ENCODE data around the gene PPIG.

The PPIG gene

GRCh38 chr2:169625781-169626180 is 41.6 kb downstream of the PPIG start:
- H3K4me3 ChIP-seq (ENCODE audit: low read length): no peak overlapping the region
- TF ChIP-seq, protein P1, sequence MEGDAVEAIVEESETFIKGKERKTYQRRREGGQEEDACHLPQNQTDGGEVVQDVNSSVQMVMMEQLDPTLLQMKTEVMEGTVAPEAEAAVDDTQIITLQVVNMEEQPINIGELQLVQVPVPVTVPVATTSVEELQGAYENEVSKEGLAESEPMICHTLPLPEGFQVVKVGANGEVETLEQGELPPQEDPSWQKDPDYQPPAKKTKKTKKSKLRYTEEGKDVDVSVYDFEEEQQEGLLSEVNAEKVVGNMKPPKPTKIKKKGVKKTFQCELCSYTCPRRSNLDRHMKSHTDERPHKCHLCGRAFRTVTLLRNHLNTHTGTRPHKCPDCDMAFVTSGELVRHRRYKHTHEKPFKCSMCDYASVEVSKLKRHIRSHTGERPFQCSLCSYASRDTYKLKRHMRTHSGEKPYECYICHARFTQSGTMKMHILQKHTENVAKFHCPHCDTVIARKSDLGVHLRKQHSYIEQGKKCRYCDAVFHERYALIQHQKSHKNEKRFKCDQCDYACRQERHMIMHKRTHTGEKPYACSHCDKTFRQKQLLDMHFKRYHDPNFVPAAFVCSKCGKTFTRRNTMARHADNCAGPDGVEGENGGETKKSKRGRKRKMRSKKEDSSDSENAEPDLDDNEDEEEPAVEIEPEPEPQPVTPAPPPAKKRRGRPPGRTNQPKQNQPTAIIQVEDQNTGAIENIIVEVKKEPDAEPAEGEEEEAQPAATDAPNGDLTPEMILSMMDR (conservative IDR thresholded peaks at IDR 0.05; ENCODE audit: low read length): no peak
- DNase-seq (ENCODE audit: low read depth): no peak

DNA sequence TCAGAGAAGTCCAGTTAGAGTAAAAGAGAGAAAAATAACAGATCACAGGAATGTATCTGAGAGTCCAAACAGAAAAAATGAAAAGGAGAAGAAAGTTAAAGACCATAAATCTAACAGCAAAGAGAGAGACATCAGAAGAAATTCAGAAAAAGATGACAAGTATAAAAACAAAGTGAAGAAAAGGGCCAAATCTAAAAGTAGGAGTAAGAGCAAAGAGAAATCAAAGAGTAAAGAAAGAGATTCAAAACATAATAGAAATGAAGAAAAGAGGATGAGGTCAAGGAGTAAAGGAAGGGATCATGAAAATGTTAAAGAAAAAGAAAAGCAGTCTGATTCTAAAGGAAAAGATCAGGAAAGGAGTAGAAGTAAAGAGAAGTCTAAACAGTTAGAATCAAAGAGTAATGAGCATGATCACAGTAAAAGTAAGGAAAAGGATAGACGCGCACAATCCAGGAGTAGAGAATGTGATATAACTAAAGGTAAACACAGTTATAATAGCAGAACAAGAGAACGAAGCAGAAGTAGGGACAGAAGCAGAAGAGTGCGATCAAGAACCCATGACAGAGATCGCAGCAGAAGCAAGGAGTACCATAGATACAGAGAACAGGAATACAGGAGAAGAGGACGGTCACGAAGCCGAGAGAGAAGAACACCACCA is 52.4 kb downstream of the PPIG start:
- TF ChIP-seq, protein P1 (conservative IDR thresholded peaks at IDR 0.05; ENCODE audit: low read length): no peak

GRCh38 chr2:169637620-169638019 is 53.5 kb downstream of the PPIG start:
- no peak overlapping the region for H3K4me3 ChIP-seq (ENCODE audit: low read length)
- DNase-seq (ENCODE audit: low read depth): peak; percentile 83
- TF ChIP-seq, protein P1 (conservative IDR thresholded peaks at IDR 0.05; ENCODE audit: low read length): no peak

More for the DNA sequence above, 52.4 kb downstream of the PPIG start:
- H3K4me3 ChIP-seq (ENCODE audit: low read length): no peak overlapping the region
- no peak for DNase-seq (ENCODE audit: low read depth)

- no peak for DNase-seq (ENCODE audit: low read depth)
- TF ChIP-seq, protein P1 (conservative IDR thresholded peaks at IDR 0.05; ENCODE audit: low read length): no peak
- no peak overlapping the region for H3K4me3 ChIP-seq (ENCODE audit: low read length)
These were observed 56.0 kb downstream of the PPIG start for GRCh38 chr2:169640104-169640503.

- no peak overlapping the region for H3K4me3 ChIP-seq (ENCODE audit: low read length)
- DNase-seq (ENCODE audit: low read depth): no peak
- TF ChIP-seq, protein P1 (conservative IDR thresholded peaks at IDR 0.05; ENCODE audit: low read length): no peak
These were observed 57.3 kb downstream of the PPIG start for GRCh38 chr2:169641464-169641863.

- DNase-seq (ENCODE audit: low read depth): no peak
- TF ChIP-seq, protein P1 (conservative IDR thresholded peaks at IDR 0.05; ENCODE audit: low read length): no peak
- H3K4me3 ChIP-seq (ENCODE audit: low read length): no peak overlapping the region
These were observed 60.0 kb downstream of the PPIG start for GRCh38 chr2:169644173-169644572.

- TF ChIP-seq, protein P1 (conservative IDR thresholded peaks at IDR 0.05; ENCODE audit: low read length): no peak
- no peak for DNase-seq (ENCODE audit: low read depth)
- H3K4me3 ChIP-seq (ENCODE audit: low read length): no peak overlapping the region
These were observed 63.3 kb downstream of the PPIG start for GRCh38 chr2:169647496-169647895.
